GM12872 (cell line): ENCODE results near the gene STK10.

Experiments
- TF ChIP-seq, protein P1 (sequence below): IDR thresholded peaks from 3 replicates; pipeline ENCODE4 v1.5.1; 2011; ENCODE audit warnings: low read depth, mild to moderate bottlenecking, low read length, moderate library complexity; ENCODE audit not compliant: insufficient read depth

Gene STK10

DNA sequence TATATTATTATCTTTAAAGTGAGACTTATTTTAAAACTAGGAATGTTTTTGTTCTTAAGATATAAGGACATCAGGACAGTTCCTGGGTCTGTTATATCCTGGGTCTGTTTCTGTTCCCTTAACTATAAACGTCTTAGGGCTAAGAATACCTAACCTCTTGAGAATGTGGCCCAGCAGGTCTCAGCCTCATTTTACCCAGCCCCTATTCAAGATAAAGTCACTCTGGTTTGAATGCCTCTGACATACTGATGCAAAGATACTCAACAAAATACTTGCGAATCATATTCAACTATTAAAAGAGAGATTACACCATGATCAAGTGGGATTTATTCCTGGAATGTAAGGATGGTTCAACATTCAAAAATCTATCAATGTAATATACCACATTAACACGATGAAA, 51.0 kb downstream of the STK10 start:
- TF ChIP-seq, protein P1, sequence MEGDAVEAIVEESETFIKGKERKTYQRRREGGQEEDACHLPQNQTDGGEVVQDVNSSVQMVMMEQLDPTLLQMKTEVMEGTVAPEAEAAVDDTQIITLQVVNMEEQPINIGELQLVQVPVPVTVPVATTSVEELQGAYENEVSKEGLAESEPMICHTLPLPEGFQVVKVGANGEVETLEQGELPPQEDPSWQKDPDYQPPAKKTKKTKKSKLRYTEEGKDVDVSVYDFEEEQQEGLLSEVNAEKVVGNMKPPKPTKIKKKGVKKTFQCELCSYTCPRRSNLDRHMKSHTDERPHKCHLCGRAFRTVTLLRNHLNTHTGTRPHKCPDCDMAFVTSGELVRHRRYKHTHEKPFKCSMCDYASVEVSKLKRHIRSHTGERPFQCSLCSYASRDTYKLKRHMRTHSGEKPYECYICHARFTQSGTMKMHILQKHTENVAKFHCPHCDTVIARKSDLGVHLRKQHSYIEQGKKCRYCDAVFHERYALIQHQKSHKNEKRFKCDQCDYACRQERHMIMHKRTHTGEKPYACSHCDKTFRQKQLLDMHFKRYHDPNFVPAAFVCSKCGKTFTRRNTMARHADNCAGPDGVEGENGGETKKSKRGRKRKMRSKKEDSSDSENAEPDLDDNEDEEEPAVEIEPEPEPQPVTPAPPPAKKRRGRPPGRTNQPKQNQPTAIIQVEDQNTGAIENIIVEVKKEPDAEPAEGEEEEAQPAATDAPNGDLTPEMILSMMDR = no peak

- TF ChIP-seq, protein P1 = no peak
Measured at GRCh38 chr5:172133359-172134029, 54.5 kb downstream of the STK10 start.

DNA sequence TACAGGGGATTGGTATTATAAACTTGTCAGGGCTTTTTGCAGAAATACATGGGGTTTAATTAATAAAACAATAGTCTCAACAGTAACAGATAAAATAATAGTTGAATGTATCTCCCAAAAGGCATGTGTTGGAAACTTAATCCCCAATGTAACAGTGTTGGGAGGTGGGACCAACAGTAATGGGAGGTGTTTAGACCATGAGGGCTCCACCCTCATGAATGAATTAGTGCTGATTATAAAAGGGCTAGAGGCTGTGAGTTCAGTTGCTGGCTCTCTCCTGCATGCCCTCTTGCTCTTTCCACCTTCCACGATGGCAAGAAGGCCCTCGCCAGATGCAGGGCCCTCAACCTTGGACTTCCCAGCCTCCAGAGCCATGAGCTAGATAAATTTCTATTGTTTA, 56.3 kb downstream of the STK10 start:
- TF ChIP-seq, protein P1 = no peak

DNA sequence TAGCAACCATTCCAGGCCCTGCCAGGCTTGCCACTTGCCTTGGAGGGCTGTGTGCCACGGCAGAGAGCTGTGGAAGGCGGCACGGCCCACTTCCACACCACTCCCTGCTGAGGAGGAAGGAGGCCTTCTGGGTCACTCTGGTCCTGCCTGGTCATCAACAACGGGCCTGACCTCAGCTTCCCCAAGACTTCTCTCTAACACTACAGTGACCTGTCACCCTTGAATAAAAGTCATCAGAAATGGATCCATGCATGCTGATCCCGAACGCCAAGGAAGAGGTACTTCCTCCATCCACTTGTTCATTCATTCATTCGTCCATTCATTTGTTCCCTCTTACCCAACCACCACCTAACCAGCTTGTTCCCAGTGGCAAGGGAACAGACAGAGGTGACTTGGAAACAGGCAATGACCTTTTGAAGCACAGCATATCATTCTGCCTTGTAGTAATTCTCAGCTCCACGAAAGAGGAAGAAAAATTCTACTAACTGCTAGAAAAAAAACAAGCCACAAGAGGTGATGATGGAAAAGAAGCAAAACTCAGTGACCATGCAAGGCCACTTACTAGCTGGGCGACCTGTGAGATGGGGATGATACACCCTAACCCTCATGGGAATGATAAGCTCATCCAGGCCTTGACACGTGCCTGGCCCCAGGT, 58.6 kb downstream of the STK10 start:
- TF ChIP-seq, protein P1 = no peak

DNA sequence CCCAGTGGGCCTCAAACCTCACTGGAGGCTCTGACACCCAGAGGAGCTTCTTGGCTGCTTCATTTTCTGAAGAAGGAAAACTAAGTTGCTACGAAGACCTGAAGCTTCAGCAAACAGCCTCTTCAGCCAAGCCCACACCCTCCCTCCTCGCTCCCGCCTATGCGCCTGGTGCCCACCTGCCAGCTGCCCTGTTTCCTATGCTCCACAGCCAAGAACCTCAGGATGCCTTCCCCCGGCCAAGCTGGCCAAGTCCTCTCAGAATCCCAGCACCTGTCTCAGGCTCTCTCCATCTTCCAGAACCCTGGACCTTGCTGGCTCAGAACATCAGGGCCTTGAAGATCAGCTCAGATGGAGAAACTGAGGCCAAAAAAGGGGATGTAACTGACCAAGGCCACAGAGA, 60.4 kb downstream of the STK10 start:
- TF ChIP-seq, protein P1 = no peak

DNA sequence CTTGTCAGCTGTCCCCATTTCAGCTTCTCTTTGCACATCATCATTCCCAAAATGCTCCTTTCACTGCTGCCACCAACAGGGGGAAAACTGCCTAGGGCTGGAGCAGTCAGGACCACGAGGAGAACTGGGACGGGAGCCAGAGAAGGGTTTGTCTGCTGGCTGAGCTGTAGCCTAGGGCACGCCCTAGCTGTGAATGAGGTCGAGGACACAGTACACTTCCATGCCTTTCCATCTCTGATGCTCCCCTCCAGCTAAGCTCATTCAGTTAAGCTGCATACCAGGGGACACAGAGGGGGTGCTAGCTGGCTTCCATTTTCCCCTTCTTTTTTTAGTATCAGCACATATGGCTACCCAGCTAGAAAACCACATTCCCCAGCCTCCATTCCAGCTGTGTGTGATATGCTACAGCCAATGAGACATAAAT, 64.7 kb downstream of the STK10 start:
- TF ChIP-seq, protein P1 = no peak

GRCh38 chr5:172119921-172120688, 67.9 kb downstream of the STK10 start:
- TF ChIP-seq, protein P1 = no peak
